ENCODE results near the gene CEP192. TPM values are rescaled to one million over a fixed set of nuclear protein-coding genes. Genes with fewer than 3 reads are reported as not detected.

CEP192 gene
- total and polyA plus RNA-seq, 2 of the 13 experiments (the other 11 are each of a cell fraction or from before 2014, with no cell fraction given): 15.3 to 24.7 TPM

DNA sequence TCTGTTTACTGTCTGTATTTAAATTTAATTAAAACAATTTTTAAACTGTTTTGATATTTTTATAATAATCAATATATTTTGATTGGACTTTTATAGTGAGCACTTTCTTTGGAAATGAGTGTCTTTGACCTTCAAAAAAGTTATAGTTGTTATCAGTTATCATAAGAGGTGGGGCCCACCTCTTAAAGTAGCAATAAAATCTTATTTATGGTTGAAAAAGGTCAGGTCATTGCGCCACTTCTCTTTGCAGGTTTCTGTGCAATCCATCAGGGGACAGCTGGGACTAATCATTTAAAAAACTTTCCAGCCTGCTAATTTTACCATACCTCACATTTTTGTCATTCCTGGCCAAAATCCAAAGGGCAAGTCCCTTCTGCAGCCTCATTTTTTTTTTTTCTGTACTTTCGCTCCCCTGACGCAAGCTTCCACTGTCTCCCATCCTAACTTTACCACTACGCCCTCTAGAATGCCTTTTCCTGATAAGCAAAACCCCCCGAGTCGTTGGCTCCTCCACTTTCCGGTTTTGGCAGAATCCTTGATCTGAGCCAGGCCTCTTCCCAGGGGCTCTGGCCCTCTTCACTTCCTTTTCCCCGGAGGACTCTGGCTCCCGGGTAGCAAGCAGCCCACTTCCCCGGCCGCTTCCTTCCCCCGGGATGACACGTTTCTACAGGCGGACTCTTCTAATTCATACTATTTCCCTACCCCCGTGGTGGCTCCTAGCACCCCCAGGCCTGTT, 44.4 kb upstream of the CEP192 start:
- no peak overlapping the region for H2AFZ ChIP-seq (ENCODE audit: low read length)
- H3K27ac ChIP-seq (ENCODE audit: extremely low read length, insufficient read depth, low read length): peak overlapping the region; percentile 99
- FAIRE-seq (peak; percentile 66), DNase-seq (ENCODE audit: low spot score) (peak; percentile 93), ATAC-seq (peak; percentile 21)
- no TSS peak for BruUV-seq (replicated peaks)
- no peaks in the 10 kb centered on the region for H3K27me3 ChIP-seq (ENCODE audit: control insufficient read depth in 1 of 2, insufficient read depth in 2 of 2, low read length in 2 of 2)
- peaks cover 3 to 4% of the 10 kb centered on the region in 2 experiments; a peak in 2 of 5 replicates for H3K36me3 ChIP-seq (replicated peaks in 1 of 2; ENCODE audit: control insufficient read depth in 1 of 2, insufficient read depth in 2 of 2, low read length in 2 of 2)
- in situ Hi-C loops (cut with HindIII; ENCODE audit: extremely low pct_ligation_motif_present, low pct_unique_long_range_greater_than_20kb): loop anchor here (25.0 kb wide), 1 partner anchor 559 kb away; the partner anchor contains the start of gene AFG3L2
- peaks cover 37% of the 10 kb centered on the region for H3K79me2 ChIP-seq (ENCODE audit: insufficient read depth, low read length)
- intact Hi-C loops (cut with micrococcal nuclease; ENCODE audit: unreplicated experiment): loop anchor here (5.0 to 10.0 kb wide), 3 partner anchors 46 to 572 kb away; partner anchors contain the start of genes AFG3L2 and CEP192
- peak overlapping the region; percentile 85 for H3K4me2 ChIP-seq (ENCODE audit: low read depth, low read length)
- H3K4me1 ChIP-seq (ENCODE audit: insufficient read depth, low read length): peaks cover 50% of the 10 kb centered on the region
- H3K9ac ChIP-seq (ENCODE audit: insufficient read depth, low read depth, low read length): peak overlapping the region; percentile 92
- H3K9me3 ChIP-seq (ENCODE audit: low read length): no peaks in the 10 kb centered on the region
- peaks cover 10% of the 10 kb centered on the region for H4K20me1 ChIP-seq (ENCODE audit: insufficient read depth, low read length)
- WGBS (ENCODE audit: low lambda C conversion rate): 2% methylated on average over 15 of the region's 15 CpGs
- CTCF ChIA-PET (ENCODE audit: low intra/inter-chr PET ratio, low total read pairs): no interaction called here
- POLR2A ChIA-PET: interaction anchor here (0.6 to 3.6 kb wide), 6 partner anchors 16 to 573 kb away, joined by 3 to 26 read pairs (median 5); partner anchors contain the start of genes AFG3L2, CEP192 and PTPN2
- H3K4me3 ChIP-seq (replicated peaks in 1 of 3; ENCODE audit: insufficient read depth in 1 of 3, low read depth in 2 of 3, low read length in 3 of 3): peak overlapping the region; percentile 62 to 81 (median 73)
- TF ChIP-seq, protein P1, sequence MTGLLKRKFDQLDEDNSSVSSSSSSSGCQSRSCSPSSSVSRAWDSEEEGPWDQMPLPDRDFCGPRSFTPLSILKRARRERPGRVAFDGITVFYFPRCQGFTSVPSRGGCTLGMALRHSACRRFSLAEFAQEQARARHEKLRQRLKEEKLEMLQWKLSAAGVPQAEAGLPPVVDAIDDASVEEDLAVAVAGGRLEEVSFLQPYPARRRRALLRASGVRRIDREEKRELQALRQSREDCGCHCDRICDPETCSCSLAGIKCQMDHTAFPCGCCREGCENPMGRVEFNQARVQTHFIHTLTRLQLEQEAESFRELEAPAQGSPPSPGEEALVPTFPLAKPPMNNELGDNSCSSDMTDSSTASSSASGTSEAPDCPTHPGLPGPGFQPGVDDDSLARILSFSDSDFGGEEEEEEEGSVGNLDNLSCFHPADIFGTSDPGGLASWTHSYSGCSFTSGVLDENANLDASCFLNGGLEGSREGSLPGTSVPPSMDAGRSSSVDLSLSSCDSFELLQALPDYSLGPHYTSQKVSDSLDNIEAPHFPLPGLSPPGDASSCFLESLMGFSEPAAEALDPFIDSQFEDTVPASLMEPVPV (CRISPR knock-in tag; IDR thresholded peaks at IDR 0.05): no peak
- TF ChIP-seq CERS6 (CRISPR knock-in tag; IDR thresholded peaks at IDR 0.05) (no peak), DZIP1 (CRISPR knock-in tag; IDR thresholded peaks at IDR 0.05) (no peak), PAXIP1 (CRISPR knock-in tag; conservative IDR thresholded peaks at IDR 0.05) (peak; percentile 81), ZNF468 (CRISPR knock-in tag; IDR thresholded peaks at IDR 0.05) (no peak), ZNF503 (CRISPR knock-in tag; IDR thresholded peaks at IDR 0.05) (0 out of 2 replicates have a peak, but pooled peaks have one; percentile 43), SAFB2 (CRISPR knock-in tag; IDR thresholded peaks at IDR 0.05; ENCODE audit: borderline replicate concordance, low read depth) (0 out of 2 replicates have a peak, but pooled peaks have one; percentile 47), POLR2A (IDR thresholded peaks at IDR 0.05; ENCODE audit: insufficient read depth in 1 of 2, low read depth in 2 of 2, low read length in 2 of 2) (peak in 1 of 2 experiments; percentile 75; a peak in 2 of 4 replicates), TBX3 (IDR thresholded peaks at IDR 0.05; ENCODE audit: borderline replicate concordance) (no peak), AGO2 (optimal IDR thresholded peaks at IDR 0.05; ENCODE audit: low read depth, low read length) (no peak), GATAD1 (CRISPR knock-in tag; IDR thresholded peaks at IDR 0.05) (no peak)

All from HepG2 (cell line).